ENCODE data around the gene AATK. TPM values are rescaled to one million over a fixed set of nuclear protein-coding genes. Genes with fewer than 3 reads are reported as not detected.

The AATK gene
- total and polyA plus RNA-seq, 2 donors (not counting 3 experiments of a cell fraction or from before 2014, with no cell fraction given) = 0.69 to 1.00 TPM

- dilution Hi-C loops (cut with MboI; ENCODE audit: extremely low pct_ligation_motif_present, low sequenced_read_pairs) = no loop called here
- no peaks in the 10 kb centered on the region for H4K20me1 ChIP-seq (replicated peaks; ENCODE audit: control insufficient read depth, extremely low read depth, insufficient read depth, low read length)
- BruUV-seq (replicated peaks) = no TSS peak
- POLR2A ChIA-PET = no interaction called here
- no peaks in the 10 kb centered on the region for H3K9me3 ChIP-seq (replicated peaks; ENCODE audit: control insufficient read depth, insufficient read depth, low read length)
- no peaks in the 10 kb centered on the region for H3K79me2 ChIP-seq (ENCODE audit: control insufficient read depth, insufficient read depth, low read length)
- H2AFZ ChIP-seq (ENCODE audit: low read depth, low read length) = no peak overlapping the region
- FAIRE-seq = no peak
- CTCF ChIA-PET = interaction anchor here (1.6 kb wide), 1 partner anchor 16 kb away, joined by 5 read pairs; no protein-coding TSS in a partner anchor
- H3K27me3 ChIP-seq (ENCODE audit: control insufficient read depth in 2 of 2, insufficient read depth in 2 of 2, low read length in 2 of 2) = no peaks in the 10 kb centered on the region
- H3K4me3 ChIP-seq (replicated peaks in 1 of 3; ENCODE audit: insufficient read depth in 1 of 3, low read depth in 1 of 3, low read length in 3 of 3) = no peak overlapping the region
- no peak for DNase-seq (ENCODE audit: low read depth, low spot score)
- no peak overlapping the region for H3K9ac ChIP-seq (replicated peaks; ENCODE audit: extremely low read depth, insufficient read depth, low read length)
- H3K9me1 ChIP-seq (replicated peaks; ENCODE audit: control insufficient read depth, extremely low read depth, insufficient read depth, low read length) = no peaks in the 10 kb centered on the region
- intact Hi-C loops (cut with micrococcal nuclease) = no loop called here
- TF ChIP-seq MAX (IDR thresholded peaks at IDR 0.05; ENCODE audit: insufficient read depth, insufficient read length) = no peak
- TF ChIP-seq POLR2AphosphoS5 (IDR thresholded peaks at IDR 0.05; ENCODE audit: insufficient read depth, low read depth, low read length) = no peak
- TF ChIP-seq FOS (IDR thresholded peaks at IDR 0.05; ENCODE audit: borderline replicate concordance, insufficient read depth, low read length) = no peak
- no peak for TF ChIP-seq GATA2 (IDR thresholded peaks at IDR 0.05; ENCODE audit: insufficient read depth, insufficient read length, low read depth, low read length)
- no peak for TF ChIP-seq POLR2A (IDR thresholded peaks at IDR 0.05; ENCODE audit: low read depth, low read length)
- TF ChIP-seq EZH2 (IDR thresholded peaks at IDR 0.05; ENCODE audit: borderline replicate concordance, low read depth, low read length, severe bottlenecking) = no peak
- no peak for TF ChIP-seq CTCF (IDR thresholded peaks at IDR 0.05; ENCODE audit: extremely low read depth in 1 of 2, insufficient read depth in 1 of 2, low read depth in 1 of 2, low read length in 2 of 2)
- no peak for TF ChIP-seq JUN (IDR thresholded peaks at IDR 0.05; ENCODE audit: borderline replicate concordance, insufficient read depth, insufficient read length, low read depth)
- TF ChIP-seq MYC (IDR thresholded peaks at IDR 0.05; ENCODE audit: low read depth, low read length) = no peak
- no peaks in the 10 kb centered on the region for H3K36me3 ChIP-seq (ENCODE audit: control insufficient read depth in 2 of 2, extremely low read depth in 1 of 2, insufficient read depth in 2 of 2, low read length in 2 of 2)
- H3K4me2 ChIP-seq (ENCODE audit: insufficient read depth, low read length) = no peak overlapping the region
- H3K4me1 ChIP-seq (ENCODE audit: control insufficient read depth, extremely low read depth, insufficient read depth, low read length) = no peaks in the 10 kb centered on the region
- H3K27ac ChIP-seq (ENCODE audit: insufficient read depth, low read depth, low read length) = no peak overlapping the region
Observed at GRCh38 chr17:81081222-81082176, 84.5 kb downstream of the AATK start.

All from endothelial cell of umbilical vein (primary cell).